Measurements from ENCODE around the gene MID1.

DNA sequence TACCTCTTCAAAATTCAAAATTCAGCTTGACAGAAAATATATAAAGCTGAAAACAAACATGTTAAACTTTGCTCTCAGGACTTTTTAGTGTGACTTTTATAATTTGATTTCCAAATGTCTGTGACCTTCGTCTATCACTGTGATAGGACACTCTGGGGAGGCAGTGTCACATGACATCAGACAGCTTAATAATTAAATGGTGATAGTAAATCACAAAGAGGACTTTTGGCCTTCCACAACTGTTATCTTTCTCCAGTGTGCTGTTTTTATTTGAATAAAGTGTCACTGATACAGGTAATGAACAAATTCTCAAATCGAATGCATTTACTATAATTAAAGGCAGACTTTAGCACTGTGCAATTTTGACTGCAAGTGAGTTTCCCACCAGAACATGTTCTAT is 83.1 kb downstream of the MID1 start:
- no peak for TF ChIP-seq EZH2 (IDR thresholded peaks at IDR 0.05; ENCODE audit: insufficient read depth, low read length)
- TF ChIP-seq, protein P1, sequence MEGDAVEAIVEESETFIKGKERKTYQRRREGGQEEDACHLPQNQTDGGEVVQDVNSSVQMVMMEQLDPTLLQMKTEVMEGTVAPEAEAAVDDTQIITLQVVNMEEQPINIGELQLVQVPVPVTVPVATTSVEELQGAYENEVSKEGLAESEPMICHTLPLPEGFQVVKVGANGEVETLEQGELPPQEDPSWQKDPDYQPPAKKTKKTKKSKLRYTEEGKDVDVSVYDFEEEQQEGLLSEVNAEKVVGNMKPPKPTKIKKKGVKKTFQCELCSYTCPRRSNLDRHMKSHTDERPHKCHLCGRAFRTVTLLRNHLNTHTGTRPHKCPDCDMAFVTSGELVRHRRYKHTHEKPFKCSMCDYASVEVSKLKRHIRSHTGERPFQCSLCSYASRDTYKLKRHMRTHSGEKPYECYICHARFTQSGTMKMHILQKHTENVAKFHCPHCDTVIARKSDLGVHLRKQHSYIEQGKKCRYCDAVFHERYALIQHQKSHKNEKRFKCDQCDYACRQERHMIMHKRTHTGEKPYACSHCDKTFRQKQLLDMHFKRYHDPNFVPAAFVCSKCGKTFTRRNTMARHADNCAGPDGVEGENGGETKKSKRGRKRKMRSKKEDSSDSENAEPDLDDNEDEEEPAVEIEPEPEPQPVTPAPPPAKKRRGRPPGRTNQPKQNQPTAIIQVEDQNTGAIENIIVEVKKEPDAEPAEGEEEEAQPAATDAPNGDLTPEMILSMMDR (IDR thresholded peaks at IDR 0.05; ENCODE audit: insufficient read depth, low read depth, low read length) = no peak

Data from astrocyte (in vitro differentiated cells and primary cell).